Endothelial cell of umbilical vein (primary cell): ENCODE measurements around the gene GRM6. TPM values are rescaled to one million over a fixed set of nuclear protein-coding genes. Genes with fewer than 3 reads are reported as not detected.

Source experiments
- BruUV-seq: library from RNA; stranded (reverse); fragments of 400-500 nt; replicated peaks from 2 replicates; lab custom pipeline; 2021; lab: Mats Ljungman, UMichigan
- CTCF ChIA-PET: fragments of 300-600, 350-600 bp; sonication (Branson Sonifier 250); formaldehyde crosslinking; loops from one replicate; lab custom pipeline; 2021; ENCODE audit warnings: antibody characterized with exemption, inconsistent platforms; lab: Charles Lee
- POLR2A ChIA-PET: fragments of 300-600, 350-600 bp; sonication (Branson Sonifier 250); formaldehyde crosslinking; loops from one replicate; lab custom pipeline; 2021; ENCODE audit warnings: antibody characterized with exemption, inconsistent platforms; lab: Charles Lee
- DNase-seq: peaks from one replicate; pipeline ENCODE4 v3.0.0-alpha.2; 2011; ENCODE audit warnings: low read depth, low spot score
- FAIRE-seq: peaks from 2 replicates; lab custom pipeline; 2011; peaks lifted over from hg19 to GRCh38; lab: Jason Lieb, UNC
- H2AFZ ChIP-seq: 2 replicates; pipeline ENCODE4 v1.6.0; 2012; ENCODE audit warnings: low read depth, low read length, control low read depth, inconsistent platforms
- H3K27ac ChIP-seq: 2 replicates; pipeline ENCODE4 v1.5.1; 2011; ENCODE audit warnings: low read depth, mild to moderate bottlenecking, control low read depth, low read length, moderate library complexity; ENCODE audit not compliant: insufficient read depth
- H3K27me3 ChIP-seq, 2 experiments: 2 replicates each; pipeline versions ENCODE4 v1.6.0 to v1.6.1; 2011; ENCODE audit warnings: low read length in 2 of 2, mixed read lengths in 1 of 2; ENCODE audit not compliant: control insufficient read depth in 2 of 2, insufficient read depth in 2 of 2
- H3K36me3 ChIP-seq, 2 experiments: 2 replicates in 1 of 2; 3 replicates in 1 of 2; pipeline ENCODE4 v1.5.1; 2011; ENCODE audit warnings: low read length in 2 of 2, mild to moderate bottlenecking in 1 of 2, moderate library complexity in 1 of 2; ENCODE audit not compliant: control insufficient read depth in 2 of 2, insufficient read depth in 2 of 2; ENCODE audit errors: extremely low read depth in 1 of 2
- H3K4me1 ChIP-seq: 3 replicates; pipeline ENCODE4 v1.5.1; 2011; ENCODE audit warnings: mild to moderate bottlenecking, low read length; ENCODE audit not compliant: control insufficient read depth, insufficient read depth; ENCODE audit errors: extremely low read depth
- H3K4me2 ChIP-seq: 2 replicates; pipeline ENCODE4 v1.6.1; 2011; ENCODE audit warnings: low read length, control low read depth, mixed read lengths; ENCODE audit not compliant: insufficient read depth
- H3K4me3 ChIP-seq, 3 experiments: fragments of 200-600 bp in 1 of 3; sonication (generic), shearing (Covaris generic) in 1 of 3; replicated peaks in 1 of 3; 2 replicates each; pipeline ENCODE4 v1.5.1; 2011 to 2016; ENCODE audit warnings: control low read depth in 3 of 3, low read length in 3 of 3, mild to moderate bottlenecking in 2 of 3, inconsistent platforms in 1 of 3, low read depth in 1 of 3, moderate library complexity in 1 of 3; ENCODE audit not compliant: insufficient read depth in 1 of 3
- H3K79me2 ChIP-seq: 2 replicates; pipeline ENCODE4 v1.6.0; 2012; ENCODE audit warnings: low read length, inconsistent platforms; ENCODE audit not compliant: control insufficient read depth, insufficient read depth
- H3K9ac ChIP-seq: replicated peaks from 2 replicates; pipeline ENCODE3; 2011; ENCODE audit warnings: low read length, control low read depth; ENCODE audit not compliant: insufficient read depth; ENCODE audit errors: extremely low read depth
- H3K9me1 ChIP-seq: replicated peaks from 3 replicates; pipeline ENCODE4 v1.6.0; 2011; ENCODE audit warnings: mild to moderate bottlenecking, low read length; ENCODE audit not compliant: control insufficient read depth, insufficient read depth; ENCODE audit errors: extremely low read depth
- H3K9me3 ChIP-seq: replicated peaks from 2 replicates; pipeline ENCODE4 v1.5.1; 2012; ENCODE audit warnings: low read length, inconsistent platforms; ENCODE audit not compliant: control insufficient read depth, insufficient read depth
- H4K20me1 ChIP-seq: replicated peaks from 2 replicates; pipeline ENCODE3; 2011; ENCODE audit warnings: mild to moderate bottlenecking, low read length; ENCODE audit not compliant: control insufficient read depth, insufficient read depth; ENCODE audit errors: extremely low read depth
- EZH2 ChIP-seq: IDR thresholded peaks from 2 replicates; pipeline ENCODE4 v1.6.1; 2012; ENCODE audit warnings: borderline replicate concordance, low read depth, mild to moderate bottlenecking, moderate library complexity, low read length, inconsistent platforms; ENCODE audit not compliant: severe bottlenecking
- FOS ChIP-seq: IDR thresholded peaks from 2 replicates; pipeline ENCODE4 v1.6.1; 2011; ENCODE audit warnings: mild to moderate bottlenecking, low read length, moderate library complexity, borderline replicate concordance; ENCODE audit not compliant: insufficient read depth
- JUN ChIP-seq: IDR thresholded peaks from 2 replicates; pipeline ENCODE4 v1.6.1; 2011; ENCODE audit warnings: borderline replicate concordance, low read depth; ENCODE audit not compliant: insufficient read length, insufficient read depth
- POLR2A ChIP-seq: IDR thresholded peaks from 2 replicates; pipeline ENCODE4 v1.6.1; 2012; ENCODE audit warnings: low read depth, mild to moderate bottlenecking, control low read depth, low read length
- POLR2AphosphoS5 ChIP-seq: IDR thresholded peaks from 2 replicates; pipeline ENCODE4 v1.6.1; 2012; ENCODE audit warnings: low read depth, mild to moderate bottlenecking, control low read depth, low read length, moderate library complexity; ENCODE audit not compliant: insufficient read depth
- dilution Hi-C: fragments of 300-500 bp; cut with MboI; formaldehyde crosslinking; loops from one replicate; pipeline ENCODE4 v1.15.0; 2019; ENCODE audit warnings: low sequenced_read_pairs; ENCODE audit not compliant: extremely low pct_ligation_motif_present
- intact Hi-C: fragments of 100-400 bp; cut with micrococcal nuclease; formaldehyde crosslinking; loops from one replicate; pipeline ENCODE4 v1.10.0; 2022
- polyA plus RNA-seq, 4 experiments: library from polyadenylated mRNA; depleted of rRNA in 3 of 4; stranded (reverse) in 3 of 4; unstranded in 1 of 4; fragments of >200 nt; gene quantifications; 2 replicates each; pipeline versions ENCODE4 v1.2.1 to v1.2.3, GENCODE V29; 2011 to 2012; ENCODE audit warnings: missing spikeins in 1 of 4
- total RNA-seq: library from RNA; stranded (reverse); gene quantifications from 2 replicates; pipeline ENCODE4 v1.2.3, GENCODE V29; 2021
- TF ChIP-seq, protein P1 (sequence below): IDR thresholded peaks from 2 replicates; pipeline ENCODE4 v1.6.1; 2011; ENCODE audit not compliant: insufficient read depth, insufficient read length
- TF ChIP-seq, protein P2 (sequence below), 2 donors: IDR thresholded peaks; 1 replicate in 1 of 2; 2 replicates in 1 of 2; pipeline ENCODE4 v1.5.1; 2011; ENCODE audit warnings: low read length in 2 of 2, mild to moderate bottlenecking in 2 of 2, moderate library complexity in 2 of 2, control low read depth in 1 of 2, inconsistent platforms in 1 of 2, low read depth in 1 of 2; ENCODE audit not compliant: insufficient read depth in 1 of 2; ENCODE audit errors: extremely low read depth in 1 of 2

GRM6 gene
- total and polyA plus RNA-seq, 2 donors (not counting 3 experiments of a cell fraction or from before 2014, with no cell fraction given), result not detected

DNA sequence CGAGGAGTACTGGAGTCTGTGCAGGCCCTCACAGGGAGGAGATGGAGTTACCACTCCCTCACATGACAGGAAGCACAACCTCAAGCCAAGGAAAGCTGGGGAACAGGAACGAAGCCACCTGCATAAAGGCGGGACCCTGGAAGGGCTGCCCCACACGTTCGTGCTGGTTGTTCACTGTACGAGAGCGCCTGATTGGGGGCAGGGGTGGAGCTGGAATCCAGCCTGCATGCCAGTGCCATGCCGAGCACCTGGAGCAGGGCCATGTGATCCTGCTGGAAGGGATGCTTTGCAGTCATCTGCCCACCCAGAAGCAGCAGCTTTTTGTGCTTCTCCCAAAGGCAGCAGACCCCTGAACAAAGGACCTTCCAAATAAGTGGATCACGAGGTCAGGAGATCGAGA is 11.4 kb downstream of the GRM6 start:
- no peaks in the 10 kb centered on the region for H3K79me2 ChIP-seq
- no peak overlapping the region for H3K4me3 ChIP-seq
- H3K36me3 ChIP-seq, result no peaks in the 10 kb centered on the region
- ChIA-PET POLR2A (no interaction called here), CTCF (no interaction called here)
- no peak overlapping the region for H3K9ac ChIP-seq
- H4K20me1 ChIP-seq, result no peaks in the 10 kb centered on the region
- intact Hi-C loops (no loop called here), dilution Hi-C loops (no loop called here)
- H3K4me2 ChIP-seq, result no peak overlapping the region
- H3K9me1 ChIP-seq, result no peaks in the 10 kb centered on the region
- FAIRE-seq (no peak), DNase-seq (no peak)
- no peaks in the 10 kb centered on the region for H3K4me1 ChIP-seq
- TF ChIP-seq EZH2, result no peak
- TF ChIP-seq, protein P1, sequence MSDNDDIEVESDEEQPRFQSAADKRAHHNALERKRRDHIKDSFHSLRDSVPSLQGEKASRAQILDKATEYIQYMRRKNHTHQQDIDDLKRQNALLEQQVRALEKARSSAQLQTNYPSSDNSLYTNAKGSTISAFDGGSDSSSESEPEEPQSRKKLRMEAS, result no peak
- no peak for TF ChIP-seq JUN
- TF ChIP-seq POLR2AphosphoS5, result no peak
- no peak for TF ChIP-seq FOS
- TF ChIP-seq, protein P2, sequence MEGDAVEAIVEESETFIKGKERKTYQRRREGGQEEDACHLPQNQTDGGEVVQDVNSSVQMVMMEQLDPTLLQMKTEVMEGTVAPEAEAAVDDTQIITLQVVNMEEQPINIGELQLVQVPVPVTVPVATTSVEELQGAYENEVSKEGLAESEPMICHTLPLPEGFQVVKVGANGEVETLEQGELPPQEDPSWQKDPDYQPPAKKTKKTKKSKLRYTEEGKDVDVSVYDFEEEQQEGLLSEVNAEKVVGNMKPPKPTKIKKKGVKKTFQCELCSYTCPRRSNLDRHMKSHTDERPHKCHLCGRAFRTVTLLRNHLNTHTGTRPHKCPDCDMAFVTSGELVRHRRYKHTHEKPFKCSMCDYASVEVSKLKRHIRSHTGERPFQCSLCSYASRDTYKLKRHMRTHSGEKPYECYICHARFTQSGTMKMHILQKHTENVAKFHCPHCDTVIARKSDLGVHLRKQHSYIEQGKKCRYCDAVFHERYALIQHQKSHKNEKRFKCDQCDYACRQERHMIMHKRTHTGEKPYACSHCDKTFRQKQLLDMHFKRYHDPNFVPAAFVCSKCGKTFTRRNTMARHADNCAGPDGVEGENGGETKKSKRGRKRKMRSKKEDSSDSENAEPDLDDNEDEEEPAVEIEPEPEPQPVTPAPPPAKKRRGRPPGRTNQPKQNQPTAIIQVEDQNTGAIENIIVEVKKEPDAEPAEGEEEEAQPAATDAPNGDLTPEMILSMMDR (IDR thresholded peaks at IDR 0.05; ENCODE audit: extremely low read depth in 1 of 2, insufficient read depth in 1 of 2, low read depth in 1 of 2, low read length in 2 of 2), result no peak
- TF ChIP-seq POLR2A, result no peak
- H2AFZ ChIP-seq, result no peak overlapping the region
- BruUV-seq, result no TSS peak
- H3K27ac ChIP-seq, result no peak overlapping the region
- H3K9me3 ChIP-seq, result peaks cover 4% of the 10 kb centered on the region
- no peaks in the 10 kb centered on the region for H3K27me3 ChIP-seq
